Measurements from ENCODE around the gene TRAPPC3L.

TRAPPC3L gene

DNA sequence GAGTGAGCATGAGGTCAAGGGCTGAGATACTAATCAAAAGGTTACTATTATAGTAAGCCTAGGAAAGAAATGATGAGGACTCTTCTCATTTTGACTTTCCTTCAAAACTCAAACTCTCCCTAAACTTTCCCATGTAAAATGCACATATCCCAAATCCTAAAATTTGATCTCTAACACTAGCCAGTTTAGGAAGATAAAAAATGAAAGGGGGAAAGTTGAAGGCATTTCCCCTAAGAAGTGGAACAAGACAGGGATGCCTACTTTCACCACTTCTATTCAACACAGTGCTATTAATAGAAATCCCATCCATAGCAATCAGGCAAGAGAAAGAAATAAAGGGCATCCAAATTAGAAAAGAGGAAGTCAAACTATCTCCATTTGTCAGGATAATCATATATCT lies 37.0 kb downstream of the TRAPPC3L start:
- Histone ChIP-seq H3K9me3 (ENCODE audit: control insufficient read depth, insufficient read depth, low read length) (no peaks in the 10 kb centered on the region), H3K36me3 (ENCODE audit: control insufficient read depth, low read length) (no peaks in the 10 kb centered on the region), H3K9me2 (replicated peaks; ENCODE audit: control insufficient read depth, low read length) (no peaks in the 10 kb centered on the region), H3K79me2 (ENCODE audit: control insufficient read depth, low read length) (no peaks in the 10 kb centered on the region), H3K27ac (ENCODE audit: low read depth, low read length) (no peak overlapping the region), H3K4me1 (ENCODE audit: control insufficient read depth, low read length) (no peaks in the 10 kb centered on the region), H3K27me3 (ENCODE audit: control insufficient read depth, low read length) (peaks cover 9% of the 10 kb centered on the region), H4K20me1 (ENCODE audit: control insufficient read depth, insufficient read depth, low read depth, low read length) (no peaks in the 10 kb centered on the region), H3K4me2 (ENCODE audit: low read length) (no peak overlapping the region), H3K4me3 (ENCODE audit: low read length) (no peak overlapping the region), H3F3A (ENCODE audit: control insufficient read depth, insufficient read depth) (no peaks in the 10 kb centered on the region)
- TF ChIP-seq EZH2phosphoT487 (IDR thresholded peaks at IDR 0.05; ENCODE audit: borderline replicate concordance, low read length) (no peak), CTCF (IDR thresholded peaks at IDR 0.05; ENCODE audit: low read depth, low read length, poor library complexity, severe bottlenecking) (no peak)

GRCh38 chr6:116507324-116507723 lies 38.2 kb downstream of the TRAPPC3L start:
- Histone ChIP-seq H3K27me3 (ENCODE audit: control insufficient read depth, low read length) (peaks cover 4% of the 10 kb centered on the region), H3K27ac (ENCODE audit: low read depth, low read length) (no peak overlapping the region), H3K4me3 (ENCODE audit: low read length) (no peak overlapping the region), H4K20me1 (ENCODE audit: control insufficient read depth, insufficient read depth, low read depth, low read length) (no peaks in the 10 kb centered on the region), H3K79me2 (ENCODE audit: control insufficient read depth, low read length) (no peaks in the 10 kb centered on the region), H3K4me2 (ENCODE audit: low read length) (no peak overlapping the region), H3F3A (ENCODE audit: control insufficient read depth, insufficient read depth) (no peaks in the 10 kb centered on the region), H3K9me2 (replicated peaks; ENCODE audit: control insufficient read depth, low read length) (no peaks in the 10 kb centered on the region), H3K4me1 (ENCODE audit: control insufficient read depth, low read length) (no peaks in the 10 kb centered on the region), H3K36me3 (ENCODE audit: control insufficient read depth, low read length) (no peaks in the 10 kb centered on the region), H3K9me3 (ENCODE audit: control insufficient read depth, insufficient read depth, low read length) (no peaks in the 10 kb centered on the region)
- no peak for TF ChIP-seq EZH2phosphoT487 (IDR thresholded peaks at IDR 0.05; ENCODE audit: borderline replicate concordance, low read length)
- no peak for TF ChIP-seq CTCF (IDR thresholded peaks at IDR 0.05; ENCODE audit: low read depth, low read length, poor library complexity, severe bottlenecking)

GRCh38 chr6:116500969-116501433 lies 44.5 kb downstream of the TRAPPC3L start:
- no peaks in the 10 kb centered on the region for H3K9me3 ChIP-seq (ENCODE audit: control insufficient read depth, insufficient read depth, low read length)
- H3K36me3 ChIP-seq (ENCODE audit: control insufficient read depth, low read length), result no peaks in the 10 kb centered on the region
- no peak overlapping the region for H3K27ac ChIP-seq (ENCODE audit: low read depth, low read length)
- no peaks in the 10 kb centered on the region for H4K20me1 ChIP-seq (ENCODE audit: control insufficient read depth, insufficient read depth, low read depth, low read length)
- no peaks in the 10 kb centered on the region for H3K79me2 ChIP-seq (ENCODE audit: control insufficient read depth, low read length)
- no peak overlapping the region for H3K4me3 ChIP-seq (ENCODE audit: low read length)
- no peak overlapping the region for H3K4me2 ChIP-seq (ENCODE audit: low read length)
- H3K27me3 ChIP-seq (ENCODE audit: control insufficient read depth, low read length), result peaks cover 5% of the 10 kb centered on the region
- H3K4me1 ChIP-seq (ENCODE audit: control insufficient read depth, low read length), result no peaks in the 10 kb centered on the region
- TF ChIP-seq EZH2phosphoT487 (IDR thresholded peaks at IDR 0.05; ENCODE audit: borderline replicate concordance, low read length) (no peak), CTCF (IDR thresholded peaks at IDR 0.05; ENCODE audit: low read depth, low read length, poor library complexity, severe bottlenecking) (no peak)
- H3K9me2 ChIP-seq (replicated peaks; ENCODE audit: control insufficient read depth, low read length), result no peaks in the 10 kb centered on the region
- H3F3A ChIP-seq (ENCODE audit: control insufficient read depth, insufficient read depth), result no peaks in the 10 kb centered on the region

All from DOHH2 (cell line).